ENCODE measurements around the gene LRRC56. TPM values are rescaled to one million over a fixed set of nuclear protein-coding genes. Genes with fewer than 3 reads are reported as not detected.

LRRC56 gene, protein sequence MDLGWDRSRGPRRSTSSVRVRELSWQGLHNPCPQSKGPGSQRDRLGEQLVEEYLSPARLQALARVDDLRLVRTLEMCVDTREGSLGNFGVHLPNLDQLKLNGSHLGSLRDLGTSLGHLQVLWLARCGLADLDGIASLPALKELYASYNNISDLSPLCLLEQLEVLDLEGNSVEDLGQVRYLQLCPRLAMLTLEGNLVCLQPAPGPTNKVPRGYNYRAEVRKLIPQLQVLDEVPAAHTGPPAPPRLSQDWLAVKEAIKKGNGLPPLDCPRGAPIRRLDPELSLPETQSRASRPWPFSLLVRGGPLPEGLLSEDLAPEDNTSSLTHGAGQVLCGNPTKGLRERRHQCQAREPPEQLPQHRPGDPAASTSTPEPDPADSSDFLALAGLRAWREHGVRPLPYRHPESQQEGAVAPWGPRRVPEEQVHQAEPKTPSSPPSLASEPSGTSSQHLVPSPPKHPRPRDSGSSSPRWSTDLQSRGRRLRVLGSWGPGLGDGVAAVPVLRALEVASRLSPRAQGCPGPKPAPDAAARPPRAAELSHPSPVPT
- polyA plus RNA-seq (0.14 to 0.44 TPM (median 0.28 TPM) in 3 replicates), polyA minus RNA-seq (0.26 to 0.38 TPM (median 0.30 TPM) in 3 replicates)
- not detected for polyA plus RNA-seq (2011; ENCODE audit: low read depth)
- 0.09 and 0.18 TPM in 2 replicates for polyA plus RNA-seq (2011; cell fraction: cytosol; rRNA removed)
- polyA plus RNA-seq (2011; cell fraction: nucleus; rRNA removed) = 0.53 and 1.1 TPM in 2 replicates
- 0.39 and 0.45 TPM in 2 replicates for polyA plus RNA-seq (2012; ENCODE audit: low replicate concordance)
- not detected for polyA minus RNA-seq (2011; cell fraction: cytosol; rRNA and poly(A)+ RNA removed)
- polyA minus RNA-seq (2011; cell fraction: nucleus; rRNA and poly(A)+ RNA removed) = 0.23 and 0.63 TPM in 2 replicates

DNA sequence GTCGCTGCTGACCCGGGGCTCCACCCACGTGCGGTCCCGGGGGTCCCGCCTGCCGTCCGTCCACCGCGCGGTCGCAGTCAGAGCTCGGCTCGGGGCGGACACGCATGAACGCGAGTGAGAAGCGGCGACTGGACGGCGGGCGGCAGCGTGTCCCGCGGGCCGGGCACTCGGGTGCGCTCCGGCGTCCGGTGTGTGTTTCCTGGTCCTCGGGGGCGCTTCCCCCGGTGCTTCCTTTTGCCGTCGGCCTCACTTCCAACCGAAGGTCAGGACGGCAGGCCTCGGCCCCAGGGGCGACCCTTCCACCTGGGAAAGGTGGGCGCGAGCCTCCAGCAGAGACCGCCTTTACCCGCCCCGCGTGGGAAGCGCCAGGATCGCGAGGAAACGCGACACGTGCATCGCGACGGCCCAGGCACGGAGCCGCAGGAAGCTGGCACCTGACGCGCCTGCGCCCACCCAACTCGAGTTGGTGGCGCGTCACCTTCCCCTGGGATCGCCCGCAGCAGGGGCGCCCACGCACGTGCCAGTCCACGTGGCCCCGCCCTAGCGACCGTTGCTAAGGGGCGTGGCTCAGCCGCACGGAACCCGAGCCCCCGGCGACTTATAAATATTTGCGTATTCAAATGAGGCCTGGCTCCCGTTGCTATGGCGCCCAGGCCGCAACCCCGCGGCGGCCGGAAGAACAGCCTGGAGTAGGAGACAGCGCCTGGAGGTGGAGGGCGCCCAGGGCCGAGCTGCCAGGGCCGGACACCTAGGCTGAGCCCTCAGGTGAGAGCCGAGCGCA is at the start of gene LRRC56:
Gene LRRC56, plus strand, starts transcription at position 687 of the 781 bp plus-strand sequence. CDS start 3,158 bp downstream, outside the sequence.
- Histone ChIP-seq H3K9ac (ENCODE audit: control insufficient read depth, extremely low read depth, insufficient read depth, low read length) (peak within 1 kb of the TSS; percentile 56), H3K4me1 (ENCODE audit: control insufficient read depth, extremely low read depth, insufficient read depth, low read length) (peaks cover 23% of the 10 kb centered on the region), H3K36me3 (ENCODE audit: control insufficient read depth in 2 of 2, extremely low read depth in 1 of 2, insufficient read depth in 2 of 2, low read length in 2 of 2) (peaks cover 11 to 17% of the 10 kb centered on the region in 2 experiments), H3K4me3 (ENCODE audit: control insufficient read depth in 2 of 3, extremely low read depth in 1 of 3, insufficient read depth in 2 of 3, low read depth in 1 of 3, low read length in 3 of 3) (peak within 1 kb of the TSS in 2 of 3 experiments; percentile 19 to 34), H3K79me2 (ENCODE audit: control insufficient read depth, insufficient read depth, low read length) (peaks cover 26% of the 10 kb centered on the region), H2AFZ (ENCODE audit: control insufficient read depth, low read length) (peak within 1 kb of the TSS; percentile 43), H3K9me3 (ENCODE audit: control insufficient read depth, low read depth, low read length) (no peaks in the 10 kb centered on the region), H4K20me1 (ENCODE audit: control insufficient read depth, extremely low read depth, insufficient read depth, low read length) (peaks cover 17% of the 10 kb centered on the region), H3K27ac (ENCODE audit: control insufficient read depth, insufficient read depth, low read length) (peak within 1 kb of the TSS; percentile 20), H3K27me3 (ENCODE audit: control insufficient read depth, extremely low read depth, insufficient read depth, low read length) (peaks cover 6% of the 10 kb centered on the region), H3K9me1 (ENCODE audit: control insufficient read depth, extremely low read depth, insufficient read depth, low read length) (no peaks in the 10 kb centered on the region), H3K4me2 (ENCODE audit: control insufficient read depth, extremely low read depth, insufficient read depth, low read depth, low read length) (peak within 1 kb of the TSS; percentile 68)
- DNase-seq (ENCODE audit: low read depth, low spot score) (no peak), FAIRE-seq (no peak)
- TF ChIP-seq EZH2 (IDR thresholded peaks at IDR 0.05; ENCODE audit: low read length) = peak; percentile 21
- TF ChIP-seq, protein P1, sequence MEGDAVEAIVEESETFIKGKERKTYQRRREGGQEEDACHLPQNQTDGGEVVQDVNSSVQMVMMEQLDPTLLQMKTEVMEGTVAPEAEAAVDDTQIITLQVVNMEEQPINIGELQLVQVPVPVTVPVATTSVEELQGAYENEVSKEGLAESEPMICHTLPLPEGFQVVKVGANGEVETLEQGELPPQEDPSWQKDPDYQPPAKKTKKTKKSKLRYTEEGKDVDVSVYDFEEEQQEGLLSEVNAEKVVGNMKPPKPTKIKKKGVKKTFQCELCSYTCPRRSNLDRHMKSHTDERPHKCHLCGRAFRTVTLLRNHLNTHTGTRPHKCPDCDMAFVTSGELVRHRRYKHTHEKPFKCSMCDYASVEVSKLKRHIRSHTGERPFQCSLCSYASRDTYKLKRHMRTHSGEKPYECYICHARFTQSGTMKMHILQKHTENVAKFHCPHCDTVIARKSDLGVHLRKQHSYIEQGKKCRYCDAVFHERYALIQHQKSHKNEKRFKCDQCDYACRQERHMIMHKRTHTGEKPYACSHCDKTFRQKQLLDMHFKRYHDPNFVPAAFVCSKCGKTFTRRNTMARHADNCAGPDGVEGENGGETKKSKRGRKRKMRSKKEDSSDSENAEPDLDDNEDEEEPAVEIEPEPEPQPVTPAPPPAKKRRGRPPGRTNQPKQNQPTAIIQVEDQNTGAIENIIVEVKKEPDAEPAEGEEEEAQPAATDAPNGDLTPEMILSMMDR (optimal IDR thresholded peaks at IDR 0.05 in 1 of 3, IDR thresholded peaks at IDR 0.05 in 1 of 3, conservative IDR thresholded peaks at IDR 0.05 in 1 of 3; ENCODE audit: extremely low read depth in 1 of 3, insufficient read depth in 2 of 3, low read length in 3 of 3) = no peak
- dilution Hi-C loops (cut with MboI; ENCODE audit: extremely low pct_ligation_motif_present, low sequenced_read_pairs) = no loop called here

DNA sequence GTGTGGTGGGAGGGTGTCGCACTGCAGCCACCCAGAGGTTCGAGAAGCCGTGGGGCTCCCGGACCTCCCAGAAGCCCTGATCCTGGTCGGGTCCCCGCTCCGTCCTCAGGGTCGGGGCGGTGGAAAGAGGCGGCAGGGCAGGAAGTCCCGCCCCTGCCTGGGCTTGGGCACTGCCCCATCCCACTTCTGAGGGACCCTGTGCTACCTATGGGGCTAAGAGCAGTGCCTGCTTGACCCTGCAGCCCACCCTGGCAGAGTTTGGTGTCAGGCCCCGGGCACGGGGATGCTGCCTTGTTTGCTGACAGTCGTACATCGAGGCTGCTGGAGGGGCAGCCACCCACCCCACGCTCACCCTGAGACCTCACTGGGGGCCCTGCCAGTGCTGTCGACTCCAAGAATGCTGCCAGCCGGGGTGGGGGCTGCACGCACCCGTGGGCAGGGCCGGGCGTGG is 49.7 kb upstream of the LRRC56 start:
- no peak overlapping the region for H2AFZ ChIP-seq (ENCODE audit: control insufficient read depth, low read length)
- FAIRE-seq (no peak), DNase-seq (ENCODE audit: low read depth, low spot score) (no peak)
- peaks cover 12% of the 10 kb centered on the region for H3K79me2 ChIP-seq (ENCODE audit: control insufficient read depth, insufficient read depth, low read length)
- H3K9ac ChIP-seq (ENCODE audit: control insufficient read depth, extremely low read depth, insufficient read depth, low read length) = no peak overlapping the region
- dilution Hi-C loops (cut with MboI; ENCODE audit: extremely low pct_ligation_motif_present, low sequenced_read_pairs) = no loop called here
- no peak for TF ChIP-seq EZH2 (IDR thresholded peaks at IDR 0.05; ENCODE audit: low read length)
- TF ChIP-seq, protein P1 (optimal IDR thresholded peaks at IDR 0.05 in 1 of 3, IDR thresholded peaks at IDR 0.05 in 1 of 3, conservative IDR thresholded peaks at IDR 0.05 in 1 of 3; ENCODE audit: extremely low read depth in 1 of 3, insufficient read depth in 2 of 3, low read length in 3 of 3) = no peak
- no peak overlapping the region for H3K27ac ChIP-seq (ENCODE audit: control insufficient read depth, insufficient read depth, low read length)
- peaks cover 8 to 14% of the 10 kb centered on the region in 2 experiments for H3K36me3 ChIP-seq (ENCODE audit: control insufficient read depth in 2 of 2, extremely low read depth in 1 of 2, insufficient read depth in 2 of 2, low read length in 2 of 2)
- no peaks in the 10 kb centered on the region for H3K9me3 ChIP-seq (ENCODE audit: control insufficient read depth, low read depth, low read length)
- H3K4me1 ChIP-seq (ENCODE audit: control insufficient read depth, extremely low read depth, insufficient read depth, low read length) = no peaks in the 10 kb centered on the region
- H3K4me3 ChIP-seq (ENCODE audit: control insufficient read depth in 2 of 3, extremely low read depth in 1 of 3, insufficient read depth in 2 of 3, low read depth in 1 of 3, low read length in 3 of 3) = no peak overlapping the region
- no peak overlapping the region for H3K4me2 ChIP-seq (ENCODE audit: control insufficient read depth, extremely low read depth, insufficient read depth, low read depth, low read length)
- H3K9me1 ChIP-seq (ENCODE audit: control insufficient read depth, extremely low read depth, insufficient read depth, low read length) = no peaks in the 10 kb centered on the region
- no peaks in the 10 kb centered on the region for H3K27me3 ChIP-seq (ENCODE audit: control insufficient read depth, extremely low read depth, insufficient read depth, low read length)
- peaks cover 2% of the 10 kb centered on the region for H4K20me1 ChIP-seq (ENCODE audit: control insufficient read depth, extremely low read depth, insufficient read depth, low read length)
